LHCN-M2 (cell line): ENCODE results near the gene PTPN21. TPM values are rescaled to one million over a fixed set of nuclear protein-coding genes. Genes with fewer than 3 reads are reported as not detected.
A peak's percentile ranks its signal among the peaks of the same experiment; 100 is the strongest.

Experiments
- DNase-seq: peaks from one replicate; pipeline ENCODE4 v3.0.0-alpha.2; 2012; ENCODE audit warnings: low read depth
- total RNA-seq: library from RNA; depleted of rRNA; stranded (reverse); fragments of >200 nt; gene quantifications from 2 replicates; pipeline ENCODE4 v1.2.3, GENCODE V29; 2014

Gene PTPN21
- total RNA-seq, 1 experiment from 2014 or later, result 15.8 TPM

DNA sequence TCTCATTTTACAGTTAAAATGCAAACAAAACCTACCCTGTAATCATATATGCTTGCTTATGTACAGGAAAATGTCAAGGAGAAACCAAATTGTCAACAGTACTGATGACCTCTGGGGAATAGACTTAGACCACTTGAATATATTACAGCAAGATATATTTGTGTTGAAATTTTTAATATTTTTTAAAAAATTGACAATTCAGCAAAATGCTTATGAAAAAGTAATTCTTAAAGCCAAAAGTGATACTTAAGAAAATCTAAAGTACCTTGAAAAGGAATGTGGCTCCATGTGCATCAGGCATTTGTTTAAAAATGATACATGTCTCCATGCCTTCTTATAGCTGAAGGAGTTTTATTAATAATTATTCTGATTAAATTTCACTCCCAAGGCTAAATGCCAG, 49.2 kb downstream of the PTPN21 start:
- no peak for DNase-seq

DNA sequence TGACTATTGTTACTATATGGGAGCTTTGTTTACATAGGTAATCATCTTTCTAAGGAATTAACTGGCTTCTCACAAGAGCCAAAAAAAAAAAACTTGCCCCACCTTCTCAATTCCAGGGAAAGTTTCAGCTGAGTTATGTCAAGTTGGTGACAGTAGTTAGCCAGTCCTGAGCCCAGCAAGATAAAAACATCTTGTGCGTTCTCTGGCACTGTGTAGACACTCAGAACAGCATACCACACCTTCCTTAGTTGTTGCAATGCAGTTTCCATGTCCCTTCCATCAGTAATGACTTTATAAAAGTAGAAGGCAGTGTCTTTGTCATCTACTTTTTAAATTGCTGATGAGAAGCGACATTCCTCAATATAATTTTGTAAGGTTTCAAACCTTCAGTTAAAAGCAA, 50.2 kb downstream of the PTPN21 start:
- DNase-seq, result no peak

DNA sequence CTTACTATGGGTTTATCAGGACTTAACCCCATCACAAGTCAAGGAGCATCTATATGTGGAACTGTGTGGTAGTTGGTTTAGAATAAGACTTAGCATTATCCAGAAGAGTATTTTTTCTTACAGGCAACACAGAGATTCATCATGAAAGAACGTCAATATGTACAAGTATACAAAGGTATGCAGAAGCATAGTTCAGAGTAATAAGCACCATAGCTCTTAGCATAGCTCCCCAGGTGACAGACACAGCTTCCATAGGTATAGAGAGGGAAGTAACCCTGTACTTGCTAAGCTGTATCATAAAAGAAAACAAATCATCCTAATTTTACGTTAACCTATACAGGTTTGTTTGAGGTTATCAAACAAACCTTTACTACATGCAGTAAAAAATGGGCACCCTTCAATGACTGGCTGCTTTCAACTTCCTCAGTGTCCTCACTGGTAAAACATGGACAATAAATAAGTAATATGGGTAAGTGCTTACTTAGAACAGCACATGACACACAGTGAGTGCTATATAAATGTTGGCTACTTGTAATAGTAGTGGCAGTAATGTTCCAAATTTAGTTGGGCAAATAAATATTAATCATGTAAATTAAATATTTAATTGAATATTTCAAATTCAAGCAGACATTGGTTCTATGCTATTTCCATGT, 50.9 kb downstream of the PTPN21 start:
- DNase-seq, result no peak

DNA sequence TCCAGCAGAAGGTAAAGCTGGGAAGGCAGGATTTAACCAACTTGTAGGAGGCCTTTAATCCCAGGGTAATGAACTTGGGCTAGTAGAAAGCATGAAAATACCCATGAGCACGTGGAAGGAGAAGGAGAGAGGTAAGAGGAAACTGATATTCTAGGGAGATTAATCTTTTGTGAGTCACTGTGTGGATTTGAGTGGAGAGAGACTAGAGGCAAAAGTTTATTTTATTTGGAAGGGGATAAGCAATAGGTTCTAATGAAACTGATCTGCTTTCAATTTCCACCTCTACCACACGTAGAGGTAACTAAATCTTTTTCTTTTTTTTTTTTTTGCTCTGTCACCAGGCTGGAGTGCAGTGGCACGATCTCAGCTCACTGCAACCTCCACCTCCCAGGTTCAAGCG, 52.1 kb downstream of the PTPN21 start:
- no peak for DNase-seq

DNA sequence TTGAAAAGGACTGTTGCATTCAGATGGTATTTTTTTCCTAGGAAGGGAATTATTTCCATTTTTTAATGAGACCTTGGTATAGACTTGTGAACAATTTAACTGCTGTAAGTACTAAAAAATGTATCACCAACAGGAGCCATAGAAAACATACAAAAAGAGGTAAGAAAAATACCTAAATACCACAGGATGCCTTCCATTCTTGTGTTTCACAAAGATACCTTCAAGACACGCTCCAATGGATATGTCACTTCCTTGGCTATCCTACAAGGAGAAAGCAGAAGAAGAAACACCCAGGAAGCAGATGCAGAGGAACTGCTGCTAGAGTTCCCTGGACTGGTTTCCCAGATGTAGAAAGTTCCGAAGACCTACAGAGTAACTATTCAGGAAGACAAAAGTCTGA, 54.2 kb downstream of the PTPN21 start:
- no peak for DNase-seq

DNA sequence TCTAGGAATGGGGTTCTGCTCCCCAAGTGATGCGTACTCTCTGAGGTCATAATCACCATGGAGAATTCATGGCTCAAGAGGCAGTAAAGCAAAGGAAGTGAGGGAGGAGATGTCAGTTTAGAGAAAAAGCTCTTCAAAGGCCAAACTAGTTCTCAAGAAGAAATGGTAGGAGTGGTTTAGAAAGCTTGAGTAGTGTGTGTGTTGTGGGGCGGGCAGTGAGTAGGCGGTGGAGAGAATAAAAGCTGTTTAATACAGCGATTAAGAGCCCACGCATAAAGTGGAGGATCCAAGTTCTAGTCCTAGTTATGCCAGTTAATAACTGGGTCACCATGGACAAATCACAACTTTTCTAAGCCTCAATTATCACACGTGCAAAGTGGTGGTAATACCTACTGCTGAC, 55.6 kb downstream of the PTPN21 start:
- DNase-seq, result no peak

DNA sequence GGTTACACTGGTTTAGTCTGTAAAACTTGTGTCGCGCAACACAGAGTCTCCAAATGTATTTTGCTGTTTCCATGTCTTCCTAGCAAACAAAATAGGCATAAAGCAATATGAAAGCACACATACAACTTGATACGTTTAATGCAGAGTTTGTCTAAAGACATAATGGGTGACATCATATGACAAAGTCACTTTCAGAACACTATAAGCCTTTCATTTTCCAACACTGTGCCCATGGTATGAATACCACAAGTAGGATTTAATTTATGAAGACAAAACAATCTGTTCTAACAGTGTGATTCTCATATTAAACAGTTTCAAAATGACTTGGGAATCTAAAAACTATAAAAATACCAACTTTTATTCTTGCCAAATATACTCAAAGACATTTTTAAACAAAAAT, 58.4 kb downstream of the PTPN21 start:
- DNase-seq, result no peak

DNA sequence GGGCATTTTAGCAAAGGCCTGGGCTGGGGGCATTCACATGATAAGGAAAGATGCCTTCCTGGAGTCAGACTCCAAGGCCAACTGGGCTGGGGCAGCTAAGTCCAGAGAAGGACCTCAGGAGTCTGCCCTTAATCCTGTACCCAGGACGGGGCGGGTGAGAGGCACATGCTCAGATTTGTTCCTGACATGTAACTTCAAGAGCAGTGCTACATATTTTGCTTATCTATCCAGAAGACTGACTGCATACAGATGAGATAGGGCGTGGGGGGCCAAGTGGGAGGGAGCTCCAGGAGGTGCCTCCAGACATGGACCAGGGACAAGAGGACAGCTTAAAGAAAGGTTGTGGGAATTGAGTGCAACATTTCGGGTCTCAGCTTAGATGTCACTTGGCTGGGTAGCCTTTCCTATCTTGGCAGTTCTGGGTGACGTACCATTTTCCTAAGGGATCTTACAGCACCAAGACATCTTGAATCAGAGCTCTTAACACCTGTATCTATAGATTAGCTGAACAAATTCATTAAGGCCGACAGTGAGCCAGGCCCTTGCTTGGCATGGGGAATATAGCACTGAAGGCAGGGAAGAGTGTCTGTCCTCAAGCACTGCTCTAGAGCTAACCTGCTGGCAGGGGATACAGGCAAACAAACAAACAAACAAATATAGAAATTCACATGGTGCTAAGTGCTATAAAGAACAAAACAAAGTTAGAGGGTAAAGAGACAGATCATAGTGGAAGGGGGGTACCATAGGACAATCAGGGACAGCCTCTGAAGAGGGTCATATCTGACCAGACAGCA, 61.2 kb downstream of the PTPN21 start:
- no peak for DNase-seq

DNA sequence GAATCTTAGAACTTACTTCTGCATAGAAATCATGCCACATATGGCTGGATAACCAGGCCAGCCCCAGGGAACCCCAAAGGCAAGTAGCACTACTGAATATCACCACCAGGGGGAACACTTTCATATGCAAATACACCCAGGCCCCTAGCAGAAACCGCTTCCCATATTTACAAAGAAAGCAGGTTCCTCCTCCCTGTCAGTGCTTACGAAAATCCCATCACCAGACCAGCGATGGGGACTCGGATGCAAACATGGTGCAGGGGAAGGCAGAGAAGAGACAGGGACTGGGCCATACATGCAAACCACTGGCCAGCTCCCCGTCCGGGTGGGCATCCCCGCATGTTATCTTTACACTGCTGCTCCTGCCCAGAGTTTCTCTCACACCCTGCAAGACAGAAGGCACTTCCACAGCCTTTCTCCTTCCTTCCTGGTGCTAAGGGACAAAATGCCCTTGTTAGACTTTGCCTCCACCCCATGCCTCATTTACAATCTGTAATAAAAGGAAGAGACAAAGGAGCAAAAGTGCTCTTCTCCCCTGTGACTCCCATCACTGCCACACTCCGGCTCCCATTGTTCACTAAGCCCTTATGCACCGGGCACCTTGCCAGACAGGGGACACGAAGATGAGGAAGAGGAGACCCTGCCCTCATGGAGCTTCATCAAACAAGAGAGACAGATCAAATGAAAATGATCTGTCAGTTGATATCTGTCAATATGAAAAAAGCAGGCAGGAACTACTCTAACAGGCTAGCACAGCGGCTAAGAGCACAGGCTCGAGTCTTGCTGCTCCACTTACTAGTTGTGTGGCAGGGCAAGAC, 62.3 kb downstream of the PTPN21 start:
- peak; percentile 75 for DNase-seq

DNA sequence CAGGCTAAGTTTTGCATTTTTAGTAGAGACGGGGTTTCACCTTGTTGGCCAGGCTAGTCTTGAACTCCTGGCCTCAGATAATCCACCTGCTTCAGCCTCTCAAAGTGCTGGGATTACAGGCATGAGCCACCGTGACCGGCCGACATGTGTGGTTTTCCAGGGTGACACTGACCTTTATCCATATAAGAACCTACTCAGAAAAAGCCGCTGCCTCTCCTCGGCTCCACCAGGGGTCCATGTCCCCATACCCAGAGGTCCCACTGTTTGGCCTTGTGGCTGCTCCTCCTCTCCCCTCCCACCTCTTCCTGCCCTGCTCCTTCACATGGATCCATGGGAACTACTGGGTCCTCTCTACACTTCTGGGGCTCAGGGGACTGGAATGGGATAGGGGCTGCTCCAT, 64.6 kb downstream of the PTPN21 start:
- no peak for DNase-seq

DNA sequence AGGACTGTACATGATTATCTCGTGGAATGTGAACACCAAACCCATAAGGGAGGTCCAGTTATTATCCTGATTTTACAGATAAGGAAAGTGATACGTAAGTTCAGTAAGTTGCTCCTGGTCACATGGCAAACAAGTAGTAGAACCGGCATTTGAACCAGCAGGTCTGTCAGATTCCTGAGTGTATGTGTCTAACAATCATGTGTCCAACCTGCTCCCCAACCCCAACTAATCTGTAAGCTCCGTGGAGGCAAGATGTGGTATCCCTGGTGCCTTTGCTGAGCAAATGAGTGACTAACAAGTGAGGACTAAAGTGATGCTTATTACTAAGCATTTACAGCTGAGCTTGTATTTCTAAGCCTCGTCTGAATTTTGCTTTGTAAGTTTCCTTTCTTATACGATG, 65.9 kb downstream of the PTPN21 start:
- DNase-seq, result no peak

DNA sequence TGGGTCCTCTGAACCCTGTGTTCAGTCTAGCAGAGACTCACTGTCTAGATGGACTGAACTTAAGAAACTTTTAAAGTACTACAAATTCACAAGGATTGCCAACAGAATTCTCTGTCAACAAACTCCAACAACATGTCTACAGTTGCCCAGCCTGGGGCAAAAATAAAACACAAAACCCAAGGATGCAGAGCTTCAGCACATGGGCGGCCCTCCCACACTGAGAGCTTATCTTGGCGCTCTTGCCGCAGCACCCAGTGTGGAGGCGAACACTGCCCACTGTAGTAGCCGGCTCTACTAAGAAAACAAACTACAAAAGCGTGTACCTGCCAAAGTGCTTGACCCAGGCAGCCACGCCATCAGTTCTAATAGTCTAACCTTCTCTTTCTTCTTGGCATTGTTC, 66.7 kb downstream of the PTPN21 start:
- no peak for DNase-seq

DNA sequence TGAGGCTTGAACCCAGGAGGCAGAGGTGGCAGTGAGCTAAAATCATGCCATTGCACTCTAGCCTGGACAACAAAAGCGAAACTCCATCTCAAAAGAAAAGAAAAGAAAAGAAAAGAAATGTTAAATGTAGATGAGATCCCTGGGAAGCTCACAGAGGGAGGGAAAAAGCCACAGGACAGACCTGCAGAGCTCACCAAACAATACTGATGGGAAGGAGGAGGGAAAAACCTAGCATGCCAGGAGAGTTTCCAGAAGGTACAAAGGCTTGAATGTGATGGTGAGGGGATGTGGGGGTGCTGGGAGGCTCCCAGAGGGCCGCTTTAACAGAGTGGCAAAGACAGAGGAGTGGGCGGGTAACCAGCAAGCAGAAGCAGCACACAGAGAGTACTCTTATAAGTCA, 72.3 kb downstream of the PTPN21 start:
- DNase-seq, result no peak

DNA sequence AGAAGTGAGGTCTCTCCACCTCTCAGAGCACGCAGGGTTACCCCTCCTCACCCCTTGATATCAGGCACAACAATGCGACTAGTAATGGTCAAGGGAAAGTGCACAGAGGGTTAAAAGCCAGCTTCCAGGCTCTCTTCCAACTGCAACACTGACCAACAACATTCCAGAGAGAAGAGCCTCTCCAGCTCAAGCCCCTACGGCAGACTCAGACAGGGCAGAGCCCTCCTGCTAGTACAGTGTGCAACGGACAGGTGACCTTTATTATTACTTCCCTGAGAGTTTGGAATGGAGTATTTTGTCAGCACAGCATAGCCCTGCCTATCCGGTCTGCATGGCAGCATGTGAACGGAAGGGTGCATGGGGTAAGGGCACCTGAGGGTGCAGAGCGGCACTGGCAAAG, 73.0 kb downstream of the PTPN21 start:
- no peak for DNase-seq

DNA sequence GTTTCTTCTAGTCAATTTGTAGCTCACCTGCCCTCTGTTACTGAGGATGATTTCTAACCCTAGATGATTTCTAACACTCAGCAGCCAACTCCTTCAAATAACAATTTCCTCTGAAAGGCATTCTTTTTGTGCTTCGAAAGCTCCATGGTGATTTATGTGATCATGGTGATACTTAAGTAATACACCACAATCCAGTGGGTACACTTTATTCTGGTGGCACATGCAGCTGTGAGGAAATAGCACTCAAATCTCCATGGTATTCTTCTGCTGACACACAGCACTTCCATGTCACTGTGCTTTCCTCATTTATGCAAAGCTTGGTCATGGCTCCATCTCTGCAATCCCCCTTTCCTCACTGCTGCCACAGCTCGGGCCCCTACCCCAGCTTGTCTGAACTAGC, 73.7 kb downstream of the PTPN21 start:
- DNase-seq, result no peak

DNA sequence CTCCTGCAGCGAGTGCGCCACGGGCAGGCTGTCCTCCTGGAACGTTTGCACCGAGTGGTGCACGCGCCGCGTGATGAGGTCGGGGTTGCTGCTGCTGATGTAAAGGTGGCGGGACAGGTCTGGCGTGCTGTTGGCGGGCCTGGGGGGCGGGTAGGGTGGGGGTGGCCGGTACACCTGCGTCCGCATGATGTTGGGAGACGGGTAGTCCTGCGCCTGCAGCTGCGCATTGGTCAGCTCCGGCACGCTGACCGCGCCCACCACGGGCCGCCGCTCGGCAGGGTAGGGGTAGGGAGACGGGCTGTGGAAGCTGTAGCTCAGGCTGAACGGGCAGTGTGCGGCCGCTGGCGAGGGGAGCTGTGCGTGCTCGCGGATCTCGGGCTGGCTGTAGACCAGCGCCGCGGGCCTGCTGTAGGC, 75.2 kb downstream of the PTPN21 start:
- no peak for DNase-seq

DNA sequence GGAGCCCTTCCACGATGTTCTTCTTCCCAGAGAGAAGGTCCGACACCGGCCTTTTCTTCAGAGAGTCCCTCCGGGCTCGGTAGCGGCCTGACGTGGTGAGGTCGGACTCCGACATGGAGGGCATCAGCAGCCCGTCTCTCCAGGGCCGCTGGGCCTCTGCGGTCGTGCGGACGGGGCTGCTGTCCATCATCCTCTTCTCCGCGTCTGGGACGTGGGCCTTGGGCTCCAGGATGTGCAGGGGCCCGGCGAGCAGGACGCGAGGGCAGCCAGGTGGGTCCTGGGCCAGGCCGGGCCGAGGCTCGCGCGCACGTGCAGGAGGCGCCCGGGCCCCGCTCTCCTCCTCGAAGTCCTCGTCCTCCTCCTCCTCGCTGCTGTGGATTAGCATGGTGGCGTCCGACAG, 75.9 kb downstream of the PTPN21 start:
- no peak for DNase-seq

DNA sequence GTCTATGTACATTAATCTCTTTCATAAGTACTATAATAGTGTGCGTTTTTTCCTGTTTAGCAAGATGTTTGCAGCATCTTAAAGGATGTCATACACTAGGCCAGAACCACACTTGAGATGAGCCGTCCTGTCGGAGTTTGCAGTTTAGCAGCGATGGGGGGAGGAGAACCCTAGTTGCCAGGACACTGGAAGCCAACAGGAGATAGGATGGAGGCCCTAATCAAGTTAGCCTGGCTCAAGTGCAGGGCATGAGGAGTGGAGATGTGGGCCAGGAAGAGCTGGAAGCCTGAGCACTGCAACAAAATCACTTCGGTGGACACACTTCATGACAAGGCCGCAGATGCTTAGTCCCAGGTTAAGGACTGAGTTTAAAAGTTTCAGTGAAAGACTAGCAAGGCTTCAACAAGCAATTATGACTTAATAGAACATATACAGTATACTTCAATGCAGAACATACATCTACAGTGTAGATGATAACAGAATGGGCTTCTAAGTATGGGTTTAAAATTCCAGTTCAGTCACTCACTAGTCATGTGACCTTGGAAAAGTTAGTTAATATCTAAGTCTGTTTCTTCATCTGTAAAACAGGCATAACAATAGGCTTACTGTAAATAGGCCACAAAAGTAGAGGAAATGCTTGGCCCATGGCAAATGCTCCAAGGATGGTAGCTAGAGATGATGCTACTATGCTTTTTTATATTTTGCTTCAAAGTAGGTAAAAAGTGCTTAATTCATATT, 77.1 kb downstream of the PTPN21 start:
- no peak for DNase-seq

DNA sequence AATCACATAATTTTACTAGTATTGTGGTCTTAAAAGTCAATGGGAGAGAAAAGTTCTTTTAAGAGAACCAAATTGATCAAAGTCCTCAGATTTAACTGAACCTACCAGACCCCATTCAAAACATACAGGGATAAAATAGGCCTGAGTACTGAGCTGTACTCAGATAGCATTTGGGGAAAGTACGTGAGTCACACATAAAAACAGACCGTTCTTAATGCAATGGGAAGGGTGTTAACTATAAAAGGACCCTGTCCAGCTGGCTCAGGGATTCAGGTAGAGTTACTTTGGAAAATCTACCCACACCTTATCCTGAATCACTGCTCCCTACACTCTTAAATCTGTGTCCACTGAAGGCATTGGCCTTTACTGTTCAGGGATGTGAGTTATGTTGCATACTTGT, 78.0 kb downstream of the PTPN21 start:
- no peak for DNase-seq

DNA sequence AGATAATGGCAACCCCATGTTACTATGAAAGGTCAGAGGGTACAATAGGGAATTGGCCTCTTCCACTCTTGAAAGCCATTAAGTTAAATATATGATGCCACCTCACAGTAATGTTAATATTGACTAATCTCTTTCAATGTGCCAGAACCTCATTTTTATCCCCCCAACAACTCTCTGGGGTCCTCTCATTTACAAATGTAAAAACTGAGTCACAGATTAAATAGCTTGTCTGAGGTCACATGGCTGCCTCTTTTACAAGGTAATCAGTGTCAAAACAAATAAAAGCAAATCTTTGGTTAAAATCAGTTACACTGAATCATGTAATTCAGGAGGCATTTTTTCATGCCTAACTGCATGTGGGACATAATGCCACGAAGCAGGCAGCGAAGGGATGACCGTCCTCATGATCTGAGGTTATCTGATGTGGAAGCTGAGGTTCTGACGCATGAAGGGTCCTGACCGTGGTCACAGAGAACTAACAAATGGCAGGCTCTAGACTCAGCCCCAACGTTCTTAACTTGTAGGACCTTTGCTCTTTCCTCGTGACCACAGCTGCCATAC, 78.5 kb downstream of the PTPN21 start:
- DNase-seq, result peak; percentile 37

DNA sequence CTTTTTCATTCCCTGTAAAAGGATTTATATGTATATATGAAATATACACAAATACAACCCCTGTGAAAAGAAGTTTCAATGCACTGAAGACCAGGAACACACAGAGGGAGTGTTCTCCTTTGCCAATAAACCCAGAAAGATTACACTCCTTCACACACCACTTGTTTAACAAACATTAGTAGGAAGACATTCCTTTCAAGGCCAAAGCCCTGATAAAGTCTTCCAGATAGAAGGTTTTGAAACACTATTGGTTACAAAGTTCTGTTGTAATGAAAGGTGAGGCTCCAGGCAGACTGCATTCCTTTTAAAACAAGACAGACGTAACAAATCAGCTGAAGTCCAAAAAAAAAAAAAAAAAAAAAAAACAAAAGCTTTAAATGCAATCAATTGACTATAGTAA, 81.0 kb downstream of the PTPN21 start:
- DNase-seq, result no peak
